T-helper 2 cell treated with Interferon-gamma antibody and Interleukin-4, amounts not matched to agents 5 μg/mL and 100 μg/mL, for 36 hours (primary cell): ENCODE results near the gene EFR3B.

Source experiments
- DNase-seq: peaks from one replicate; pipeline ENCODE4 v3.0.0; 2021; ENCODE audit warnings: low spot score
- H3K27ac Mint-ChIP-seq: one replicate; pipeline ENCODE4 v1.8.0; 2021; ENCODE audit warnings: mild to moderate bottlenecking, mixed read lengths
- H3K27me3 Mint-ChIP-seq: one replicate; pipeline ENCODE4 v1.8.0; 2021; ENCODE audit warnings: low read depth, mixed read lengths
- H3K36me3 Mint-ChIP-seq: one replicate; pipeline ENCODE4 v1.8.0; 2021; ENCODE audit warnings: low read depth, mixed read lengths
- H3K4me1 Mint-ChIP-seq: one replicate; pipeline ENCODE4 v1.8.0; 2021; ENCODE audit warnings: low read depth, mixed read lengths
- H3K4me3 Mint-ChIP-seq: one replicate; pipeline ENCODE4 v1.8.0; 2022; ENCODE audit warnings: mild to moderate bottlenecking, moderate library complexity, mixed read lengths
- H3K9me3 Mint-ChIP-seq: one replicate; pipeline ENCODE4 v1.8.0; 2021; ENCODE audit warnings: mixed read lengths

The EFR3B gene

DNA sequence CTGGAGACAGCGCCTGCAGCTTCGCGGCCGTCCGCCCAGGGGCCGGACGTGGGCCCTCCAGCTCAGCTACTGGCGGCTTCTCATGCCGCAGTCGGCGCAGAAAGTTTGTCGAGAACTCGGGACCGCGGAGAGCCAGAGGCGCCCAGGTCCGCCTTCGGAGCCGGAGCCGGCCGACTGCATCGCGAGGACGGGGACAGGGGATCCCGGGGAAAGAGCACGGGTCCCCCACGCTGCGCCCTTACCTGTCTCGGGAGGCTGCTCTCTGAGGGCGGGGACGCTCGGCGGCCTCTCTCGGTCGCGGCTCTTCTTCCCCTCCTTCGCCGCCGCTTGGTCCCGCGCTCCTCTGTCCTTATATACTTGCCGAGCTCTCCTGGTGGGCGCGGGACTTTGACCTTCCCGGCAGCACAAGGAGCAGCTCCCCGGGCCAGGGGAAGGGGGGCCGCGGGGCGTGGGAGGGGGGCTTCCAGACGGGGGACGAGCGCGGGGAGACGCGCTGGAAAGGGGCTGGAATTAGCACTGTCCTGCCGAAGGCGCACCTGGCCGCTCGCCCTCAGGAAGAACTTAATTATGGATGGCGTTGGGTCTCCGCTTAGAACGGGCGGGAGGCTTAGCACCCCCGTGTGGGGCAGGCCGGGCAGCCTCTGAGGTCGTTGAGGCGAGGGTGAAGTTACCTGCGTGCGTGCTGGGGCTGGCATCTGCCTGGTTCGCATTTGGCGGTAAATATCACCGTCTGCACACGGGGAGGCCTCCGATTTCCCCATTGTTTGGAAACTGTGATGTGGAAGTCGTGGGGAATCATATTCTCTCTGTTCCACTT lies 126.6 kb downstream of the EFR3B start, which contains the start of gene POMC:
Gene POMC, minus strand, starts transcription at position 325 of the 817 bp plus-strand sequence. CDS start 3,808 bp downstream, outside the sequence.
- peaks cover 80% of the 10 kb centered on the region for H3K27me3 Mint-ChIP-seq
- peak; percentile 22 for DNase-seq
- H3K27ac Mint-ChIP-seq, result no peak within 1 kb of the TSS
- peaks cover 2% of the 10 kb centered on the region for H3K36me3 Mint-ChIP-seq
- H3K4me3 Mint-ChIP-seq, result peak within 1 kb of the TSS; percentile 63
- H3K4me1 Mint-ChIP-seq, result peaks cover 8% of the 10 kb centered on the region
- H3K9me3 Mint-ChIP-seq, result no peaks in the 10 kb centered on the region

DNA sequence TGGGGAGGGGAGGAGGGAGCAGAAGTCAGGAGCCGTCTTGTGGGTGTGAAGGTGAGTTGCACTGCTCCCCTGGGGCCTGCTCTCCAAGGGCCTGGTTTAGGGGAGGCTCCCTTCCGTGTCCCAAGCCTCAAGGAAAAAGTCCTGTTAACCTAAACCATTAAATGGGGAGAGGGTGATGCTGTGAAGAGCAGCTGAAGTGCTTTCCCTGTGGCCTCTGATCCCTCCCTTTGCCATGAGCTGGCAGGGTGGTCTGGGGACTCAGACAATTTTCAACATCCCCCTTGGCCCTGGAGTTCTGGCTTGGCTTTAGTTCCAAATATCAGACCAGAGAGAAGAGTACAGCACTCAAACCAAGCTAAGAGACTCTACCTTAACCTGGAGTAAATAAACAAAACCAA lies 127.2 kb downstream of the EFR3B start:
- Mint-ChIP-seq H3K9me3 (no peaks in the 10 kb centered on the region), H3K27ac (no peak overlapping the region), H3K4me3 (peak overlapping the region; percentile 63), H3K4me1 (peaks cover 8% of the 10 kb centered on the region), H3K27me3 (peaks cover 80% of the 10 kb centered on the region), H3K36me3 (peaks cover 2% of the 10 kb centered on the region)
- no peak for DNase-seq

DNA sequence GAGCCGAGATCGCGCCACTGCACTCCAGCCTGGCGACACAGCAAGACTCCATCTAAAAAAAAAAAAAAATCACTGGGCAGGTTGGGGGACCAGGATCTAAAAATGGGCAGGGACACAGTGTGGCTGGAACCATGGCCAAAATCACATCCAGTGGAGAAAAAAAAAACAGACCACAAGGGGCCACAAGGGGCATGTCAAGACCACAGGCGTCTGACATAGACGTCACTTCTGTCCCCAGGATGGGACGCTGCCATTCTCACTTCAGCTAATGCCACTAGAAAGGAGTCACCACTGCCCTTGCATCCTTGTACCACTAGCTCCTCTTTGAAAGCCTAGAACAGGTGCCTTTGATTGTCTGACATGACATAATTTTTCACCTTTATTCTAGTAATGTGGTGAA lies 129.0 kb downstream of the EFR3B start:
- DNase-seq, result no peak
- Mint-ChIP-seq H3K27me3 (peaks cover 74% of the 10 kb centered on the region), H3K9me3 (no peaks in the 10 kb centered on the region)

DNA sequence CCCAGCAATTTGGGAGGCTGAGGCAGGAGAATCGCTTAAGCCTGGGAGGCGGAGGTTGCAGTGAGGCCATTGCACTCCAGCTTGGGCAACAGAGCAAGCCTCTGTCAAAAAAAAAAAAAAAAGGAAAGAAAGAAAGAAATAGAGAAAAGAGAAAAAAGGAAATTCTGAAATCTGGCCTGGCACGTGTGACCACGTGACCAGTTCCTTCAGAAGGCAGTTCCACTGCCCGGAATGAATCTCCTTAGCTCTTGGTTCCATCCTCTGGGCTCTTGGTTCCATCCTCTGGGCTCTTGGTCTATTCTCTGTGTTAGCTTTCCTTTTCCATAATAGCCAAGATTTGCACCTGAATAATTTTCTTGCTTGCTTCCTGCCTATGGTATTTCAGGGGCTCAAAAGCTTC lies 131.8 kb downstream of the EFR3B start:
- no peaks in the 10 kb centered on the region for H3K9me3 Mint-ChIP-seq

More for the DNA sequence above, 129.0 kb downstream of the EFR3B start:
- peaks cover 7% of the 10 kb centered on the region for H3K4me1 Mint-ChIP-seq
- no peak overlapping the region for H3K4me3 Mint-ChIP-seq
- peaks cover 2% of the 10 kb centered on the region for H3K36me3 Mint-ChIP-seq
- no peak overlapping the region for H3K27ac Mint-ChIP-seq

DNA sequence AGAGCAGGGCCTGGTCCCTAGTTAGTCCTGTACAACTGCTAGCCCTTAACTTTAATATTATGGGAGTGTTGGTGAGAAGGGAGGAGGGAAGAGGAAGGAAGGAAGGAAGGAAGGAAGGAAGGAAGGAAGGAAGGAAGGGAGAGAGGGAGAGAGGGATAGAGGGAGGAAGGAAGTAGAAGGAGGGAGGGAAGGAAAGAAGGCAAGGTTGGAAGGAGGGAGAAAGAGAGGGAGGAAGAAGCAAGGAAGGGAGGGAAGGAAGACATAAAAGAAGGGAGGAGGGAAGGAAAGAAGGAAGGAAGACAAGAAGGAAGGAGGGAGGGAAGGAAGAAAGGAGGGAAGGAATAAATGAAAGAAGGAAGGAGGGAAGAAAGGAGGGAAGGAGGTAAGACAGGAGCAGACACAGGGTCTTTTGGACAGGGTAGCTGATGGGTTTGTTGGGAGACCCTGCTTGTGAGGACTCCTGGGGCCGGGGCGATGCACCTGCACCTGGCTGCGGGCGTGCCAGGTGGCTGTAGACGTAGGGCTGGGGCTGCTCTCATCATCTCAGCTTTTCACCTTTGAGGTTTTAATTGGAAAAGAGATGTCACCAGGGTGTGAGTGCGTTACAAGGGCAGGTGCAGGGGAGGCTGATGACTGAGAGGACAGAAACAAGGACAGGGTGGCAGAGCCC lies 132.5 kb downstream of the EFR3B start:
- no peak overlapping the region for H3K27ac Mint-ChIP-seq
- peaks cover 58% of the 10 kb centered on the region for H3K27me3 Mint-ChIP-seq
- H3K9me3 Mint-ChIP-seq, result no peaks in the 10 kb centered on the region
- no peak overlapping the region for H3K4me3 Mint-ChIP-seq
- peaks cover 2% of the 10 kb centered on the region for H3K4me1 Mint-ChIP-seq
- DNase-seq, result no peak
- no peaks in the 10 kb centered on the region for H3K36me3 Mint-ChIP-seq

More for the DNA sequence above, 131.8 kb downstream of the EFR3B start:
- Mint-ChIP-seq H3K4me3 (no peak overlapping the region), H3K27ac (no peak overlapping the region), H3K36me3 (no peaks in the 10 kb centered on the region), H3K4me1 (peaks cover 2% of the 10 kb centered on the region), H3K27me3 (peaks cover 61% of the 10 kb centered on the region)
- DNase-seq, result no peak

DNA sequence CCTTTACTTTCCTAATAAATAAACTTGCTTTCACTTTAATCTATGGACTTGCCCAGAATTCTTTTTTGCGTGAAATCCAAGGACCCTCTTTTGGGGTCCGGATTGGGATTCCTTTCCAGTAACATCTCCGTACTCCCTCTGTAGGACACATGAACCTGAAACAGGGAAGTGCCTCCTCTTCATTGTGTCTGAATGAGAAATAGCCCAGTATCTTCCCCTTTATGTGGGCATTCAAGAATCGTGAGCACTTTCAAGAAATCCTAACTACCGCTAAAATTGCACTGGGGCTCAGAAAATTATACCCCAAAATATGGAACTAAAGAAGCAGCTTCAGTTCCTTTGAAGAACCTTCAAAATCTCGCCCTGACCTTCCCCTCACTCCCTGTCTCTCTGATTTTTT lies 134.3 kb downstream of the EFR3B start:
- no peak overlapping the region for H3K27ac Mint-ChIP-seq

DNA sequence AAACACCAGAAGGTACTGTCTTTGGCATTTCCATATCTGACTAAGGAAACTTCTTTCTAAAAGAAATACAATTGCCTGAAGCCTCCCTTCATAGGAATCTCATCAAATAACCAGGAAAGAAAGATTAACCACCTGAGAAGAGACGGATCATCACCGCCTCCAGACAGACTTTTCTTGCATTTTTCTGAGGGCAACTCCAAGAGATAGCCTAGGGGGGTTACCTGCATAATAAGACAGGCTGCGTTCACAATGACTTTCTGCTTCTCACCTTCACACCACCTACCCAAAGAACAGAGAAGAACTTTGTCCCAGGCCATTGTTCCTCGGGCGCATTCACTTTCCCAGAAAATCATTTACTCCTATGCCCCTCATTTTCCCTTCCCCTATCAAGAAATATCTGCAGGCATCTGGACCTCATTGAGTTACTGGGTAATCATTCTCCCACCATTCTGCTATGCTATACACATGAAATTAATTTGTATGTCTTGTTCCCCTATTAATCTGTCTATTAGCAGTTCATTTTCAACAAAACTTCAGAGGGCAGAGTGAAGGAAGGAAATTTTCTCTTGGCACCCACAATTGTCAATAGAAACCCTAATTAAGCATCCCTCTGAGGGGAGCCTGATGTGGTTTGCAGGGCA lies 134.8 kb downstream of the EFR3B start:
- H3K27ac Mint-ChIP-seq, result no peak overlapping the region
- DNase-seq, result no peak
- peaks cover 2% of the 10 kb centered on the region for H3K4me1 Mint-ChIP-seq

More for the DNA sequence above, 134.3 kb downstream of the EFR3B start:
- DNase-seq, result no peak
- no peaks in the 10 kb centered on the region for H3K36me3 Mint-ChIP-seq
- peaks cover 2% of the 10 kb centered on the region for H3K4me1 Mint-ChIP-seq
- H3K9me3 Mint-ChIP-seq, result no peaks in the 10 kb centered on the region
- no peak overlapping the region for H3K4me3 Mint-ChIP-seq
- peaks cover 41% of the 10 kb centered on the region for H3K27me3 Mint-ChIP-seq

DNA sequence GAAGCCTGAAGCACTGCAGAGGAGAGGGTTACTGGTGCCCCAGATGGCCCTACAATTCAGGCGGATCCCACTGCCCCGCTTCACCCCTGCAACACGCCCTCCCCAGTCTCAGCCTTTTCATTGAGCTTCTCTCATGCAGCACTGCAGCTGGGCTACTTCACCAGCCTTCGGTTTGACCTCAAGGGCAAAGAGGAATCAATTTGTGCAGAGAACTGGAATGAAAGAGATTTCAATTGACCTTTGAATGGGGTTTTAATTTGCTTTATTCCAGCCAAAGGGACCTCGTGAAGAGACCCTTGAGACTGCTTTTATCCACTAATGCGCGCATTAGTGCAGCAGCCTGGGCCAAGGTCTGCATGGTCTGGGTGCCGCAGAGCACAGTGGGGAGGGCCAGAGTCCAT lies 135.3 kb downstream of the EFR3B start:
- no peaks in the 10 kb centered on the region for H3K9me3 Mint-ChIP-seq
- H3K36me3 Mint-ChIP-seq, result no peaks in the 10 kb centered on the region
- no peak overlapping the region for H3K4me3 Mint-ChIP-seq
- H3K4me1 Mint-ChIP-seq, result peaks cover 2% of the 10 kb centered on the region
- no peak for DNase-seq
- no peak overlapping the region for H3K27ac Mint-ChIP-seq
- peaks cover 34% of the 10 kb centered on the region for H3K27me3 Mint-ChIP-seq

More for the DNA sequence above, 134.8 kb downstream of the EFR3B start:
- no peaks in the 10 kb centered on the region for H3K9me3 Mint-ChIP-seq
- peaks cover 37% of the 10 kb centered on the region for H3K27me3 Mint-ChIP-seq
- no peak overlapping the region for H3K4me3 Mint-ChIP-seq
- no peaks in the 10 kb centered on the region for H3K36me3 Mint-ChIP-seq

DNA sequence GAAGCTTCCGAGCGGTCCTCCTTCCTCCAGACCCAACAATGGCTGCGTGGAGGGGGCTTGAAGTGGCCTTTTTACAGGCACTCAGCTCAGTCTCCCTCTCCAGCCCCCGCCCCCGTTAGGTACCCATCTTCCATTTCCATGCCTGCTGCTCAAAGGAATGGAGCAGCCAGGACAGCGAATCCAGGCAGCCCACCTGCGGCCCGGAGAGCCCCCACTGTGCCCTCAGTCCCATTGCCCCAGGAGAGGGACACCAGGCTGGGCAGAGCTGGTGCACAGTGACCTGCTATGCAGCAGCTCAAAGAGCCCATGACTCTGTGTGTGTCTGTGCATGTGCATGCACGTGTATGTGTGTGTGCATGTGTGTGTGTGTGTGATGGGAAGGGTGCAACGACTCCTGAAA lies 137.1 kb downstream of the EFR3B start:
- no peak overlapping the region for H3K27ac Mint-ChIP-seq

DNA sequence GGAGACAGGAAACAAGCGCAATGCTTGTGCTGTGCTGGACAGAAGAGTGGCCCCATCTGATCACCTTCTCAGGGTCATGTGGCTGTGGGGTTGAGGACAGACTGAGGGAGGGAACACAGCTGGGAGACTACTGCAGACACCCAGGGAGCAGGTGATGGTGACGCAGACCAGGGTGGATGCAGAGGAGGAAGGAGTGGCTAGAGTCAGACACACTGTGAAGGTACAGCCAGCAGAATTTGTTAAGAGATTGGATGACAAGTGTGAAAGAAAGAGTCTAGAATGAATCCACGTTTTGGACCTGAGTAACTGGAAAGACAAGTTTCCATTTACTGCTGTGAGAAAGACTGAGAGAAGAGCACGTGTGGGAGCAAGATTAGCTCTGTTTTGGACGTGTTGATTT lies 142.4 kb downstream of the EFR3B start:
- Mint-ChIP-seq H3K4me1 (no peaks in the 10 kb centered on the region), H3K4me3 (no peak overlapping the region), H3K9me3 (no peaks in the 10 kb centered on the region), H3K27me3 (peaks cover 18% of the 10 kb centered on the region), H3K27ac (no peak overlapping the region), H3K36me3 (no peaks in the 10 kb centered on the region)
- DNase-seq, result no peak

More for the DNA sequence above, 137.1 kb downstream of the EFR3B start:
- Mint-ChIP-seq H3K27me3 (peaks cover 25% of the 10 kb centered on the region), H3K4me1 (peaks cover 2% of the 10 kb centered on the region), H3K36me3 (no peaks in the 10 kb centered on the region), H3K9me3 (no peaks in the 10 kb centered on the region), H3K4me3 (no peak overlapping the region)
- DNase-seq, result no peak

DNA sequence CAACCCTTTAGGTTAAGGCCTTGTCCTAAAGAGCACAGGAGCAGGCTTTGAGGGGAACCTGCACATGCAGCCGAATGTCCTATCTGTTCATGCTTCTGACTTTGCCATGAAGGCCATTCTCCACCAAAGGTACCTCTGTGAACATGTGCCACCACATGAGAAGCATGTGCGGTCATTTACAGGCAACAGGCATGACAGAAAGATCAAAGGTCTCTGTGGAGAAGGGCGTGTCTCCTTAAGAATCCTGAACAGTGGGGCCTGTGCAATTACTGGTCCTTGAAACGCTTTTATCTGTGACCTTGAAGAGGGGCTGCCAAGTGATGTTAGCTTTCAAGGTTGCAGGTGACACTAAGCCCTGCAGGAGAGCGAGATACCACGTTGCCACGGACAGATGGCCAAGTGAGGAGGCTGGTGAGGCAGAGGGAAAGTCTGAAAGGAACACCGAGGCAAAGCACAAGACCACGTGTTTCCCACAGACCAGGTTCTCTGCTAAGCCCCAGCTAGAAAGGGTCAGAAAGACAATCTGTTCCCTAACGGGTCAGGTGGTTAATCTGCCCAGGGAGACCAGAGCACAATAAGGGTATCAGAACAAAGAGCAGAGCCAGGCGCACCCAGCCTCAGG lies 146.0 kb downstream of the EFR3B start:
- peaks cover 2% of the 10 kb centered on the region for H3K4me1 Mint-ChIP-seq
- peaks cover 25% of the 10 kb centered on the region for H3K27me3 Mint-ChIP-seq
- H3K9me3 Mint-ChIP-seq, result no peaks in the 10 kb centered on the region
- no peak for DNase-seq
- no peak overlapping the region for H3K4me3 Mint-ChIP-seq
- no peak overlapping the region for H3K27ac Mint-ChIP-seq
- no peaks in the 10 kb centered on the region for H3K36me3 Mint-ChIP-seq

DNA sequence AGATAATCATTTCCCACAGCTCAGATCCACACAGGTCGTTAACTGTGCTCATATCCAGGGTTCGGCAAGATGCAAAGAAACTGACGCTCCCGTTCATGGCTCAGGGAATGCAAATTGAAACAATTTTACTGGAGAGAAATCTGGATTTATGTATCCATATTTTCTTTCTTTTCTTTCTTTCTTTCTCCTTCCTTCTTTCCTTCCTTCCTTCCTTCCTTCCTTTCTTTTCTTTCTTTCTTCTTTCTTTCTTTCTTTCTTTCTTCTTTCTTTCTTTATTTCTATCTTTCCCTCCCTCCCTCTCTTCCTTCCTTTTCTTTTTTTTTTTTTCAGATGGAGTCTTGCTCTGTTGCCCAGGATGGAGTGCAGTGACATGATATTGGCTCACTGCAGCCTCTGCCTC lies 146.5 kb downstream of the EFR3B start:
- DNase-seq, result no peak
- no peaks in the 10 kb centered on the region for H3K9me3 Mint-ChIP-seq
- peaks cover 25% of the 10 kb centered on the region for H3K27me3 Mint-ChIP-seq
- H3K27ac Mint-ChIP-seq, result no peak overlapping the region
- no peaks in the 10 kb centered on the region for H3K36me3 Mint-ChIP-seq
- no peak overlapping the region for H3K4me3 Mint-ChIP-seq
- peaks cover 2% of the 10 kb centered on the region for H3K4me1 Mint-ChIP-seq

DNA sequence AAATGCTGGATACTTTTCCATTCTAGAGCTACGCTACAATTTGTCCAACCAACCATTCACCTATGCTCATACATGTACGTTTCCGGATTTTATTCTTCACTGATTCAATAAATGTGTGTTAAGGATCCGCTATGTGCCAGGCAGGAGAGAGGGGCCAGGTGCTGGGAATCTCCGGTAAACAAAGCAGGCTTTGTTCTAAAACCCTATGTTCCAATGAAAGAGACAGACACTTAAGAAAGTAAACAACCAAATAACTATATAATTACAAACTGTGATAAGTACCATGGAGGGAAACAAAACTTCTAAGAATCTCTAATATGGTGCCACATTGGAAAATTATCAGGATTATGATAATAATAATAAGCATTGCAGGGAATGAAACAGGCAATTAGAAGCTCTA lies 148.7 kb downstream of the EFR3B start:
- no peak for DNase-seq
- H3K27ac Mint-ChIP-seq, result no peak overlapping the region
- no peaks in the 10 kb centered on the region for H3K36me3 Mint-ChIP-seq
- H3K4me1 Mint-ChIP-seq, result peaks cover 2% of the 10 kb centered on the region
- H3K4me3 Mint-ChIP-seq, result no peak overlapping the region
- H3K9me3 Mint-ChIP-seq, result no peaks in the 10 kb centered on the region
- peaks cover 19% of the 10 kb centered on the region for H3K27me3 Mint-ChIP-seq
